H1 (cell line): ENCODE data around the gene THTPA. TPM values are rescaled to one million over a fixed set of nuclear protein-coding genes. Genes with fewer than 3 reads are reported as not detected.

Experiments used
- CTCF ChIA-PET: fragments of 300-600 bp; sonication (Branson Sonifier 250); formaldehyde crosslinking; loops from one replicate; lab custom pipeline; 2021; ENCODE audit not compliant: partially characterized antibody; lab: Charles Lee
- POLR2A ChIA-PET: fragments of 300-600 bp; sonication (Branson Sonifier 250); formaldehyde crosslinking; loops from one replicate; lab custom pipeline; 2021; ENCODE audit warnings: inconsistent platforms; ENCODE audit not compliant: partially characterized antibody; lab: Charles Lee
- DNase-seq, 2 experiments: peaks; one replicate each; pipeline versions ENCODE4 v3.0.0 to v3.0.0-alpha.2; 2010 to 2022; ENCODE audit warnings: low spot score in 2 of 2, low read depth in 1 of 2, mixed read lengths in 1 of 2
- FAIRE-seq: peaks from 2 replicates; lab custom pipeline; 2011; peaks lifted over from hg19 to GRCh38; lab: Jason Lieb, UNC
- H2AFZ ChIP-seq: 2 replicates; pipeline ENCODE4 v1.8.1; 2012; ENCODE audit warnings: low read length, inconsistent platforms
- H2AK5ac ChIP-seq: 2 replicates; pipeline ENCODE4 v1.6.1; 2013; ENCODE audit warnings: low read depth, low read length
- H2BK120ac ChIP-seq: replicated peaks from 2 replicates; pipeline ENCODE3; 2013; ENCODE audit warnings: low read depth, low read length, inconsistent platforms
- H2BK12ac ChIP-seq: 2 replicates; pipeline ENCODE4 v1.6.1; 2013; ENCODE audit warnings: low read depth, low read length
- H2BK15ac ChIP-seq: 2 replicates; pipeline ENCODE4 v1.6.1; 2013; ENCODE audit warnings: low read length
- H2BK20ac ChIP-seq: 2 replicates; pipeline ENCODE4 v1.6.1; 2013; ENCODE audit warnings: low read length
- H2BK5ac ChIP-seq: 2 replicates; pipeline ENCODE4 v1.6.1; 2013; ENCODE audit warnings: low read depth, low read length
- H3K14ac ChIP-seq: 2 replicates; pipeline ENCODE4 v1.6.1; 2013; ENCODE audit warnings: inconsistent platforms; ENCODE audit not compliant: insufficient read length
- H3K18ac ChIP-seq: 2 replicates; pipeline ENCODE4 v1.6.1; 2013; ENCODE audit warnings: low read length; ENCODE audit errors: extremely low read depth
- H3K23ac ChIP-seq: 2 replicates; pipeline ENCODE4 v1.6.1; 2013; ENCODE audit warnings: inconsistent platforms; ENCODE audit not compliant: insufficient read length
- H3K23me2 ChIP-seq: 2 replicates; pipeline ENCODE4 v1.6.1; 2013; ENCODE audit warnings: low read depth, low read length
- H3K27ac ChIP-seq: 2 replicates; pipeline ENCODE4 v1.6.1; 2011; ENCODE audit warnings: low read depth, low read length, inconsistent platforms
- H3K27me3 ChIP-seq, 4 experiments: replicated peaks in 1 of 4; 1 replicate in 1 of 4; 2 replicates in 3 of 4; pipeline versions ENCODE4 v1.6.1 to v1.8.1; 2011 to 2013; ENCODE audit warnings: low read length in 3 of 4, mild to moderate bottlenecking in 3 of 4, inconsistent platforms in 2 of 4, mixed read lengths in 2 of 4, moderate library complexity in 1 of 4; ENCODE audit not compliant: control insufficient read depth in 3 of 4, insufficient read depth in 3 of 4; ENCODE audit errors: extremely low read depth in 1 of 4
- H3K36me3 ChIP-seq, 4 experiments: 2 replicates each; pipeline versions ENCODE4 v1.6.1 to v1.8.1; 2011 to 2013; ENCODE audit warnings: mild to moderate bottlenecking in 4 of 4, low read length in 3 of 4, moderate library complexity in 2 of 4, control low read depth in 1 of 4, inconsistent platforms in 1 of 4; ENCODE audit not compliant: insufficient read depth in 4 of 4, control insufficient read depth in 2 of 4
- H3K4ac ChIP-seq: replicated peaks from 2 replicates; pipeline ENCODE3; 2013; ENCODE audit warnings: low read length, low read depth, mixed read lengths, inconsistent platforms; ENCODE audit not compliant: insufficient read length
- H3K4me1 ChIP-seq, 4 experiments: replicated peaks in 1 of 4; 1 replicate in 1 of 4; 2 replicates in 3 of 4; pipeline versions ENCODE4 v1.6.1 to v1.8.1; 2011 to 2013; ENCODE audit warnings: low read length in 3 of 4, inconsistent platforms in 2 of 4, mixed read lengths in 1 of 4; ENCODE audit not compliant: insufficient read depth in 4 of 4, control insufficient read depth in 3 of 4
- H3K4me2 ChIP-seq, 2 experiments: 2 replicates each; pipeline versions ENCODE4 v1.6.1 to v1.8.1; 2011 to 2013; ENCODE audit warnings: low read depth in 2 of 2, low read length in 2 of 2, control low read depth in 1 of 2, inconsistent platforms in 1 of 2, mild to moderate bottlenecking in 1 of 2; ENCODE audit not compliant: insufficient read depth in 1 of 2
- H3K4me3 ChIP-seq, 4 experiments: fragments of 200-600, 300-600 bp in 1 of 4; sonication (generic), shearing (Covaris generic), sonication (Bioruptor Twin) in 1 of 4; 2 replicates each; pipeline versions ENCODE4 v1.5.1 to v1.8.1; 2011 to 2016; ENCODE audit warnings: low read length in 4 of 4, low read depth in 3 of 4, control low read depth in 2 of 4, inconsistent platforms in 2 of 4, mild to moderate bottlenecking in 2 of 4, mixed read lengths in 1 of 4, moderate library complexity in 1 of 4; ENCODE audit not compliant: insufficient read depth in 2 of 4; ENCODE audit errors: extremely low read depth in 1 of 4
- H3K56ac ChIP-seq: replicated peaks from 2 replicates; pipeline ENCODE3; 2013; ENCODE audit warnings: low read depth, mild to moderate bottlenecking, mixed read lengths, low read length, inconsistent platforms; ENCODE audit not compliant: insufficient read length
- H3K79me1 ChIP-seq: 2 replicates; pipeline ENCODE4 v1.6.1; 2013; ENCODE audit warnings: low read depth, low read length, control low read depth
- H3K79me2 ChIP-seq, 2 experiments: 2 replicates each; pipeline versions ENCODE4 v1.6.1 to v1.8.1; 2012 to 2013; ENCODE audit warnings: low read length in 2 of 2, mild to moderate bottlenecking in 2 of 2, inconsistent platforms in 1 of 2; ENCODE audit not compliant: insufficient read depth in 2 of 2, control insufficient read depth in 1 of 2
- H3K9ac ChIP-seq, 4 experiments: replicated peaks in 1 of 4; 1 replicate in 1 of 4; 2 replicates in 3 of 4; pipeline versions ENCODE4 v1.6.1 to v1.8.1; 2011 to 2013; ENCODE audit warnings: low read depth in 3 of 4, low read length in 3 of 4, control low read depth in 2 of 4, mild to moderate bottlenecking in 2 of 4, moderate library complexity in 2 of 4, inconsistent platforms in 1 of 4; ENCODE audit errors: extremely low read depth in 1 of 4
- H3K9me3 ChIP-seq, 2 experiments: 2 replicates each; pipeline versions ENCODE4 v1.6.1 to v1.8.1; 2012 to 2013; ENCODE audit warnings: mild to moderate bottlenecking in 2 of 2, moderate library complexity in 2 of 2, control low read depth in 1 of 2, inconsistent platforms in 1 of 2, low read depth in 1 of 2, low read length in 1 of 2, mixed read lengths in 1 of 2; ENCODE audit not compliant: insufficient read depth in 2 of 2
- H4K20me1 ChIP-seq, 2 experiments: replicated peaks in 1 of 2; 2 replicates each; pipeline versions ENCODE3 to v1.8.1; 2011 to 2013; ENCODE audit warnings: inconsistent platforms in 2 of 2, low read length in 2 of 2, mild to moderate bottlenecking in 1 of 2; ENCODE audit not compliant: insufficient read depth in 2 of 2, control insufficient read depth in 1 of 2
- H4K5ac ChIP-seq: 2 replicates; pipeline ENCODE4 v1.6.1; 2013; ENCODE audit warnings: low read length, low read depth, mixed read lengths, inconsistent platforms; ENCODE audit not compliant: insufficient read length
- H4K8ac ChIP-seq: 2 replicates; pipeline ENCODE4 v1.8.0; 2013; ENCODE audit warnings: mild to moderate bottlenecking, moderate library complexity, low read length, inconsistent platforms; ENCODE audit not compliant: insufficient read depth; ENCODE audit errors: extremely low read depth
- H4K91ac ChIP-seq: replicated peaks from 2 replicates; pipeline ENCODE3; 2013; ENCODE audit warnings: low read length, mixed read lengths, inconsistent platforms; ENCODE audit not compliant: insufficient read length
- SP2 ChIP-seq: IDR thresholded peaks from 2 replicates; pipeline ENCODE4 v1.6.1; 2012; ENCODE audit warnings: mild to moderate bottlenecking, low read length, inconsistent platforms
- WGBS, 2 experiments: shearing (Covaris generic) in 1 of 2; methylation state at CpG; one replicate each; pipeline versions ENCODE4 v1.1.6 to v1.1.7; 2013 to 2015; ENCODE audit warnings: low lambda C conversion rate in 2 of 2, mixed read lengths in 2 of 2, inconsistent platforms in 1 of 2, low coverage in 1 of 2, missing lambda C conversion rate in 1 of 2; ENCODE audit not compliant: insufficient replicate concordance in 2 of 2, insufficient coverage in 1 of 2, insufficient read length in 1 of 2; ENCODE audit errors: extremely low coverage in 1 of 2, missing lambda C conversion rate in 1 of 2; 5-methylcytosine and 5-hydroxymethylcytosine counted together
- polyA plus RNA-seq, 7 experiments: library from polyadenylated mRNA; depleted of rRNA in 3 of 7; stranded (reverse) in 5 of 7; unstranded in 2 of 7; fragments of >200 nt in 5 of 7; fragments of 200-250 nt in 2 of 7; gene quantifications; 1 replicate in 5 of 7; 2 replicates in 1 of 7; 4 replicates in 1 of 7; pipeline versions ENCODE4 v1.2.1 to v1.2.3, GENCODE V29; 2011 to 2013; ENCODE audit warnings: missing spikeins in 2 of 7, mixed read lengths in 2 of 7
- total RNA-seq: library from RNA; stranded (reverse); fragmentation: NEBNext Ultra II Directional; extraction: Animal tissue kit (Norgen Biotek cat#: 25700); gene quantifications from 2 replicates; pipeline ENCODE4 v1.2.1, GENCODE V29; 2021

Gene THTPA
- total and polyA plus RNA-seq, 2 of the 8 experiments (the other 6 are each of a cell fraction or from before 2014, with no cell fraction given): 16.6 to 19.0 TPM

- Histone ChIP-seq H2AFZ (no peak overlapping the region), H3K4ac (no peak overlapping the region), H4K20me1 (no peaks in the 10 kb centered on the region), H3K4me1 (no peaks in the 10 kb centered on the region), H4K5ac (no peak overlapping the region), H3K18ac (no peak overlapping the region), H3K27me3 (no peaks in the 10 kb centered on the region; a peak in 1 of 7 replicates), H3K4me3 (no peak overlapping the region), H3K79me1 (no peaks in the 10 kb centered on the region), H3K27ac (no peak overlapping the region), H2BK12ac (no peak overlapping the region), H2BK5ac (no peak overlapping the region), H2BK20ac (no peak overlapping the region), H2BK120ac (no peak overlapping the region), H2BK15ac (no peak overlapping the region), H3K4me2 (no peak overlapping the region), H2AK5ac (no peak overlapping the region), H4K91ac (no peak overlapping the region), H3K23me2 (no peaks in the 10 kb centered on the region; the same call in 1 of the 2 replicates), H3K79me2 (no peaks in the 10 kb centered on the region), H3K14ac (no peak overlapping the region), H3K56ac (no peak overlapping the region), H3K23ac (no peak overlapping the region), H4K8ac (peak overlapping the region; percentile 20; the same call in 1 of the 2 replicates), H3K36me3 (no peaks in the 10 kb centered on the region), H3K9me3 (no peaks in the 10 kb centered on the region; a peak in 1 of 4 replicates), H3K9ac (no peak overlapping the region)
- WGBS, 2 experiments: 88% methylated on average over 3 of the region's 3 CpGs; no CpG with 5 or more reads in 1 of the 2 experiments
- ChIA-PET CTCF (interaction anchor here (2.2 to 2.5 kb wide), 2 partner anchors 16 to 28 kb away, joined by 7 to 12 read pairs; no protein-coding TSS in a partner anchor), POLR2A (no interaction called here)
- DNase-seq: no peak
- TF ChIP-seq SP2: no peak
- no peak for FAIRE-seq
These were observed 48.7 kb downstream of the THTPA start for GRCh38 chr14:23604675-23605170.
